ENCODE data around the gene DAW1.

- TF ChIP-seq MAX (IDR thresholded peaks at IDR 0.05; ENCODE audit: low read depth, low read length) (no peak), MXI1 (IDR thresholded peaks at IDR 0.05; ENCODE audit: low read depth, low read length) (no peak), RCOR1 (conservative IDR thresholded peaks at IDR 0.05; ENCODE audit: low read depth, low read length) (no peak), SP1 (IDR thresholded peaks at IDR 0.05; ENCODE audit: low read depth, low read length) (no peak), ZNF274 (IDR thresholded peaks at IDR 0.05; ENCODE audit: insufficient read depth, insufficient read length) (no peak)
- TF ChIP-seq, protein P1, sequence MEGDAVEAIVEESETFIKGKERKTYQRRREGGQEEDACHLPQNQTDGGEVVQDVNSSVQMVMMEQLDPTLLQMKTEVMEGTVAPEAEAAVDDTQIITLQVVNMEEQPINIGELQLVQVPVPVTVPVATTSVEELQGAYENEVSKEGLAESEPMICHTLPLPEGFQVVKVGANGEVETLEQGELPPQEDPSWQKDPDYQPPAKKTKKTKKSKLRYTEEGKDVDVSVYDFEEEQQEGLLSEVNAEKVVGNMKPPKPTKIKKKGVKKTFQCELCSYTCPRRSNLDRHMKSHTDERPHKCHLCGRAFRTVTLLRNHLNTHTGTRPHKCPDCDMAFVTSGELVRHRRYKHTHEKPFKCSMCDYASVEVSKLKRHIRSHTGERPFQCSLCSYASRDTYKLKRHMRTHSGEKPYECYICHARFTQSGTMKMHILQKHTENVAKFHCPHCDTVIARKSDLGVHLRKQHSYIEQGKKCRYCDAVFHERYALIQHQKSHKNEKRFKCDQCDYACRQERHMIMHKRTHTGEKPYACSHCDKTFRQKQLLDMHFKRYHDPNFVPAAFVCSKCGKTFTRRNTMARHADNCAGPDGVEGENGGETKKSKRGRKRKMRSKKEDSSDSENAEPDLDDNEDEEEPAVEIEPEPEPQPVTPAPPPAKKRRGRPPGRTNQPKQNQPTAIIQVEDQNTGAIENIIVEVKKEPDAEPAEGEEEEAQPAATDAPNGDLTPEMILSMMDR (IDR thresholded peaks at IDR 0.05 in 2 of 3, conservative IDR thresholded peaks at IDR 0.05 in 1 of 3; ENCODE audit: control insufficient read depth in 2 of 3, extremely low read depth in 1 of 3, insufficient read depth in 1 of 3, low read depth in 3 of 3, low read length in 3 of 3): no peak
These were observed at the start of gene DAW1 for GRCh38 chr2:227871375-227871791.

Measured in GM12878 (cell line).